GM18520 (cell line): ENCODE data around the gene MYO9A.
"Not testable (repeated sequence)": the region's sequence is repeated elsewhere in the genome, so short reads cannot be mapped to it uniquely, and the experiment has no call there.

Experiments
- ATAC-seq: cut with Tn5 transposase; IDR thresholded peaks from one replicate; pipeline ENCODE4 v1.9.1; 2021; ENCODE audit not compliant: unreplicated experiment

Gene MYO9A

GRCh38 chr15:72099155-72099554 is 18.8 kb downstream of the MYO9A start:
- no peak for ATAC-seq

- no peak for ATAC-seq
Measured at GRCh38 chr15:72098040-72098439, 19.9 kb downstream of the MYO9A start.

GRCh38 chr15:72096796-72097195 is 21.2 kb downstream of the MYO9A start:
- ATAC-seq, result no peak

- no peak for ATAC-seq
Measured at GRCh38 chr15:72092691-72093090, 25.3 kb downstream of the MYO9A start.

- no peak for ATAC-seq
Measured at GRCh38 chr15:72092006-72092405, 25.9 kb downstream of the MYO9A start.

GRCh38 chr15:72086920-72087648 is 30.9 kb downstream of the MYO9A start:
- no peak for ATAC-seq

- ATAC-seq, result no peak
Measured at GRCh38 chr15:72086010-72086697, 31.8 kb downstream of the MYO9A start.

- ATAC-seq, result no peak
Measured at GRCh38 chr15:72082176-72082575, 35.8 kb downstream of the MYO9A start.

GRCh38 chr15:72078887-72079286 is 39.1 kb downstream of the MYO9A start:
- ATAC-seq, result no peak

GRCh38 chr15:72077950-72078349 is 40.0 kb downstream of the MYO9A start:
- no peak for ATAC-seq

GRCh38 chr15:72074335-72075060 is 43.5 kb downstream of the MYO9A start:
- ATAC-seq, result no peak

- not testable (repeated sequence) for ATAC-seq
Measured at GRCh38 chr15:72071448-72071825, 46.5 kb downstream of the MYO9A start.

GRCh38 chr15:72070817-72071447 is 47.0 kb downstream of the MYO9A start:
- ATAC-seq, result no peak

GRCh38 chr15:72068856-72069255 is 49.1 kb downstream of the MYO9A start:
- no peak for ATAC-seq

GRCh38 chr15:72065801-72066200 is 52.1 kb downstream of the MYO9A start:
- ATAC-seq, result no peak

GRCh38 chr15:72063186-72063585 is 54.8 kb downstream of the MYO9A start:
- ATAC-seq, result no peak

GRCh38 chr15:72062319-72062718 is 55.6 kb downstream of the MYO9A start:
- ATAC-seq, result no peak

GRCh38 chr15:72060687-72061250 is 57.2 kb downstream of the MYO9A start:
- no peak for ATAC-seq

GRCh38 chr15:72058585-72058984 is 59.4 kb downstream of the MYO9A start:
- ATAC-seq, result no peak

- no peak for ATAC-seq
Measured at GRCh38 chr15:72057548-72058091, 60.3 kb downstream of the MYO9A start.

GRCh38 chr15:72056217-72056616 is 61.7 kb downstream of the MYO9A start:
- not testable (repeated sequence) for ATAC-seq
